HepG2 (cell line): ENCODE measurements around the gene ZBED3. TPM values are rescaled to one million over a fixed set of nuclear protein-coding genes. Genes with fewer than 3 reads are reported as not detected.

Experiments used
- BORCS8-MEF2B ChIP-seq: sonication (generic); formaldehyde crosslinking; IDR thresholded peaks from 2 replicates; pipeline ENCODE4 v1.8.0; 2022; ENCODE audit warnings: mild to moderate bottlenecking, missing genetic modification reagents
- GZF1 ChIP-seq: sonication (generic); formaldehyde crosslinking; IDR thresholded peaks from 2 replicates; pipeline ENCODE4 v1.5.1; 2020; ENCODE audit warnings: mild to moderate bottlenecking, missing genetic modification reagents
- HDAC1 ChIP-seq: sonication (generic); formaldehyde crosslinking; IDR thresholded peaks from 2 replicates; pipeline ENCODE4 v1.5.1; 2020; ENCODE audit warnings: mild to moderate bottlenecking, missing genetic modification reagents
- HOXA5 ChIP-seq: sonication (generic); formaldehyde crosslinking; IDR thresholded peaks from 2 replicates; pipeline ENCODE4 v1.4.0; 2020; ENCODE audit warnings: missing genetic modification reagents
- KAT2B ChIP-seq: fragments of 150-350 bp; IDR thresholded peaks from 2 replicates; pipeline ENCODE4 v1.6.1; 2014; ENCODE audit warnings: low read depth, low read length, borderline replicate concordance
- SMARCC2 ChIP-seq: fragments of 450-650 bp; IDR thresholded peaks from 2 replicates; pipeline ENCODE4 v1.6.1; 2017; ENCODE audit warnings: antibody characterized with exemption, mild to moderate bottlenecking
- ZMYM4 ChIP-seq: sonication (generic); formaldehyde crosslinking; IDR thresholded peaks from 2 replicates; pipeline ENCODE4 v1.8.1; 2023; ENCODE audit warnings: mild to moderate bottlenecking, missing genetic modification reagents
- ZNF446 ChIP-seq: sonication (generic); formaldehyde crosslinking; IDR thresholded peaks from 2 replicates; pipeline ENCODE4 v1.5.0; 2020; ENCODE audit warnings: mild to moderate bottlenecking, missing genetic modification reagents
- polyA plus RNA-seq, 8 experiments: library from polyadenylated mRNA; depleted of rRNA in 3 of 8; stranded (reverse) in 7 of 8; unstranded in 1 of 8; fragments of >200 nt; fragmentation: Illumina TruSeq in 4 of 8; extraction: Trizol in 4 of 8; gene quantifications; 2 replicates each; pipeline versions ENCODE4 v1.2.1 to v1.2.3, GENCODE V29; 2011 to 2016; ENCODE audit warnings: low read depth in 4 of 8, missing spikeins in 1 of 8, mixed read lengths in 1 of 8; ENCODE audit not compliant: insufficient read depth in 1 of 8
- total RNA-seq, 5 experiments: library from RNA; depleted of rRNA; stranded (reverse); fragments of >200 nt; fragmentation: Illumina TruSeq; extraction: Trizol; gene quantifications; 2 replicates each; pipeline ENCODE4 v1.2.3, GENCODE V29; 2016; ENCODE audit warnings: low read depth in 1 of 5
- TF ChIP-seq, protein P1 (sequence below): sonication (generic); formaldehyde crosslinking; IDR thresholded peaks from 2 replicates; pipeline ENCODE4 v1.9.0; 2021; ENCODE audit warnings: mild to moderate bottlenecking, missing genetic modification reagents
- TF ChIP-seq, protein P2 (sequence below), 2 experiments: fragments of 450-650 bp in 1 of 2; sonication (generic) in 1 of 2; formaldehyde crosslinking in 1 of 2; IDR thresholded peaks; 2 replicates each; pipeline versions ENCODE4 v1.6.1 to v1.8.0; 2016 to 2022; ENCODE audit warnings: antibody characterized with exemption in 1 of 2, mild to moderate bottlenecking in 1 of 2, missing genetic modification reagents in 1 of 2

Gene ZBED3
- total and polyA plus RNA-seq, 2 of the 13 experiments (the other 11 are each of a cell fraction or from before 2014, with no cell fraction given), result 2.3 to 8.1 TPM

DNA sequence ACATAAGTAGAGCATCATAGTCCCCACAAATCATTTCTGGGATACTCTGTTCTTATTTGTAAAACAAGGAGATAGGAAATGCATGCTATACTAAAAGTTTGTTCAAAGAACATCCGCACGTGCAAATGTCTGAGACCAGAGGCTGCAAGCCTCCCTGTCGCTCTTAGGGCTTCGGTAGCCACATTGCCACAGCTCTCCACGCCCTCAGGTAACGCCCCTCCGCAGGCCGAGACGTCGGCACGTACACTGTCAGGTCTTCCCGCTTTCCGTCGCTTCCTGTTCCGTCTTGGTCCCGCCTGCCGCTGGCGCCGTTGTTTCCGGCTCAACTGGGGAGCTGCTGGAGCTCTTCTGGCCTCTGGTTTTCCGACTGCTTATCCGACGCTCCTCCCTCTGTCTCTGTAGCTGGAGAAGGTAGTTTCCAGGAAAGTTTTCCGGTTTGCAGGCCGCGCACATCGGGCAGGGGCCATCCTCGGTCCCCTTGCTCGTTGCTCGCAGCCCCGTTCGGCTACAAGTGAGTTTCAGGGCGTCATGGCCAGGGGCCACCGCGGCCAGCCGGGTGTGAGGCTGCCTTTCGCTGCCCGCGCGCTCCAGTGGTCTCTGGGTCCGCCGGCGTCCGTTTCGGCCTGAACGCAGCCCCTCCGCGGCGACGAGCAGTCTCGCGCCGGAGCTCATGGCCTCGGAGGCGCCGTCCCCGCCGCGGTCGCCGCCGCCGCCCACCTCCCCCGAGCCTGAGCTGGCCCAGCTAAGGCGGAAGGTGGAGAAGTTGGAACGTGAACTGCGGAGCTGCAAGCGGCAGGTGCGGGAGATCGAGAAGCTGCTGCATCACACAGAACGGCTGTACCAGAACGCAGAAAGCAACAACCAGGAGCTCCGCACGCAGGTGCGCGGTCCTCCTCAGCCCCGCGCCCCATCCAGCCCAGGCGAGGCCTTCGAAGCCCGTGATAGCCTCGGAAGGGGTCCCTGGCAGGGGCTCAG, 56.7 kb downstream of the ZBED3 start, which contains the start of gene AGGF1 (continued):
- no peak for TF ChIP-seq ZNF446 (CRISPR knock-in tag)
- TF ChIP-seq, protein P1, sequence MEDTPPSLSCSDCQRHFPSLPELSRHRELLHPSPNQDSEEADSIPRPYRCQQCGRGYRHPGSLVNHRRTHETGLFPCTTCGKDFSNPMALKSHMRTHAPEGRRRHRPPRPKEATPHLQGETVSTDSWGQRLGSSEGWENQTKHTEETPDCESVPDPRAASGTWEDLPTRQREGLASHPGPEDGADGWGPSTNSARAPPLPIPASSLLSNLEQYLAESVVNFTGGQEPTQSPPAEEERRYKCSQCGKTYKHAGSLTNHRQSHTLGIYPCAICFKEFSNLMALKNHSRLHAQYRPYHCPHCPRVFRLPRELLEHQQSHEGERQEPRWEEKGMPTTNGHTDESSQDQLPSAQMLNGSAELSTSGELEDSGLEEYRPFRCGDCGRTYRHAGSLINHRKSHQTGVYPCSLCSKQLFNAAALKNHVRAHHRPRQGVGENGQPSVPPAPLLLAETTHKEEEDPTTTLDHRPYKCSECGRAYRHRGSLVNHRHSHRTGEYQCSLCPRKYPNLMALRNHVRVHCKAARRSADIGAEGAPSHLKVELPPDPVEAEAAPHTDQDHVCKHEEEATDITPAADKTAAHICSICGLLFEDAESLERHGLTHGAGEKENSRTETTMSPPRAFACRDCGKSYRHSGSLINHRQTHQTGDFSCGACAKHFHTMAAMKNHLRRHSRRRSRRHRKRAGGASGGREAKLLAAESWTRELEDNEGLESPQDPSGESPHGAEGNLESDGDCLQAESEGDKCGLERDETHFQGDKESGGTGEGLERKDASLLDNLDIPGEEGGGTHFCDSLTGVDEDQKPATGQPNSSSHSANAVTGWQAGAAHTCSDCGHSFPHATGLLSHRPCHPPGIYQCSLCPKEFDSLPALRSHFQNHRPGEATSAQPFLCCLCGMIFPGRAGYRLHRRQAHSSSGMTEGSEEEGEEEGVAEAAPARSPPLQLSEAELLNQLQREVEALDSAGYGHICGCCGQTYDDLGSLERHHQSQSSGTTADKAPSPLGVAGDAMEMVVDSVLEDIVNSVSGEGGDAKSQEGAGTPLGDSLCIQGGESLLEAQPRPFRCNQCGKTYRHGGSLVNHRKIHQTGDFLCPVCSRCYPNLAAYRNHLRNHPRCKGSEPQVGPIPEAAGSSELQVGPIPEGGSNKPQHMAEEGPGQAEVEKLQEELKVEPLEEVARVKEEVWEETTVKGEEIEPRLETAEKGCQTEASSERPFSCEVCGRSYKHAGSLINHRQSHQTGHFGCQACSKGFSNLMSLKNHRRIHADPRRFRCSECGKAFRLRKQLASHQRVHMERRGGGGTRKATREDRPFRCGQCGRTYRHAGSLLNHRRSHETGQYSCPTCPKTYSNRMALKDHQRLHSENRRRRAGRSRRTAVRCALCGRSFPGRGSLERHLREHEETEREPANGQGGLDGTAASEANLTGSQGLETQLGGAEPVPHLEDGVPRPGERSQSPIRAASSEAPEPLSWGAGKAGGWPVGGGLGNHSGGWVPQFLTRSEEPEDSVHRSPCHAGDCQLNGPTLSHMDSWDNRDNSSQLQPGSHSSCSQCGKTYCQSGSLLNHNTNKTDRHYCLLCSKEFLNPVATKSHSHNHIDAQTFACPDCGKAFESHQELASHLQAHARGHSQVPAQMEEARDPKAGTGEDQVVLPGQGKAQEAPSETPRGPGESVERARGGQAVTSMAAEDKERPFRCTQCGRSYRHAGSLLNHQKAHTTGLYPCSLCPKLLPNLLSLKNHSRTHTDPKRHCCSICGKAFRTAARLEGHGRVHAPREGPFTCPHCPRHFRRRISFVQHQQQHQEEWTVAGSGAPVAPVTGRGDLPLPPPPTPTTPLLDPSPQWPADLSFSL (CRISPR knock-in tag), result no peak
- peak; percentile 93 for TF ChIP-seq BORCS8-MEF2B (CRISPR knock-in tag)
- peak; percentile 95 for TF ChIP-seq ZMYM4
- TF ChIP-seq HOXA5, result peak; percentile 78
- TF ChIP-seq GZF1, result peak; percentile 48; the same call in 1 of the 2 replicates
- TF ChIP-seq, protein P2, sequence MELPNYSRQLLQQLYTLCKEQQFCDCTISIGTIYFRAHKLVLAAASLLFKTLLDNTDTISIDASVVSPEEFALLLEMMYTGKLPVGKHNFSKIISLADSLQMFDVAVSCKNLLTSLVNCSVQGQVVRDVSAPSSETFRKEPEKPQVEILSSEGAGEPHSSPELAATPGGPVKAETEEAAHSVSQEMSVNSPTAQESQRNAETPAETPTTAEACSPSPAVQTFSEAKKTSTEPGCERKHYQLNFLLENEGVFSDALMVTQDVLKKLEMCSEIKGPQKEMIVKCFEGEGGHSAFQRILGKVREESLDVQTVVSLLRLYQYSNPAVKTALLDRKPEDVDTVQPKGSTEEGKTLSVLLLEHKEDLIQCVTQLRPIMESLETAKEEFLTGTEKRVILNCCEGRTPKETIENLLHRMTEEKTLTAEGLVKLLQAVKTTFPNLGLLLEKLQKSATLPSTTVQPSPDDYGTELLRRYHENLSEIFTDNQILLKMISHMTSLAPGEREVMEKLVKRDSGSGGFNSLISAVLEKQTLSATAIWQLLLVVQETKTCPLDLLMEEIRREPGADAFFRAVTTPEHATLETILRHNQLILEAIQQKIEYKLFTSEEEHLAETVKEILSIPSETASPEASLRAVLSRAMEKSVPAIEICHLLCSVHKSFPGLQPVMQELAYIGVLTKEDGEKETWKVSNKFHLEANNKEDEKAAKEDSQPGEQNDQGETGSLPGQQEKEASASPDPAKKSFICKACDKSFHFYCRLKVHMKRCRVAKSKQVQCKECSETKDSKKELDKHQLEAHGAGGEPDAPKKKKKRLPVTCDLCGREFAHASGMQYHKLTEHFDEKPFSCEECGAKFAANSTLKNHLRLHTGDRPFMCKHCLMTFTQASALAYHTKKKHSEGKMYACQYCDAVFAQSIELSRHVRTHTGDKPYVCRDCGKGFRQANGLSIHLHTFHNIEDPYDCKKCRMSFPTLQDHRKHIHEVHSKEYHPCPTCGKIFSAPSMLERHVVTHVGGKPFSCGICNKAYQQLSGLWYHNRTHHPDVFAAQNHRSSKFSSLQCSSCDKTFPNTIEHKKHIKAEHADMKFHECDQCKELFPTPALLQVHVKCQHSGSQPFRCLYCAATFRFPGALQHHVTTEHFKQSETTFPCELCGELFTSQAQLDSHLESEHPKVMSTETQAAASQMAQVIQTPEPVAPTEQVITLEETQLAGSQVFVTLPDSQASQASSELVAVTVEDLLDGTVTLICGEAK (IDR thresholded peaks at IDR 0.05), result peak; percentile 54; the same call in 1 of the 2 replicates
- TF ChIP-seq, protein P2 (CRISPR knock-in tag; IDR thresholded peaks at IDR 0.05), result no peak; the same call in 1 of the 2 replicates
- peak; percentile 84 for TF ChIP-seq HDAC1 (CRISPR knock-in tag)
- no peak for TF ChIP-seq SMARCC2
- TF ChIP-seq KAT2B, result no peak
